H1 (cell line): ENCODE measurements around the gene RIN1. TPM values are rescaled to one million over a fixed set of nuclear protein-coding genes. Genes with fewer than 3 reads are reported as not detected.

Experiments used
- CTCF ChIA-PET: fragments of 300-600 bp; sonication (Branson Sonifier 250); formaldehyde crosslinking; loops from one replicate; lab custom pipeline; 2021; ENCODE audit not compliant: partially characterized antibody; lab: Charles Lee
- POLR2A ChIA-PET: fragments of 300-600 bp; sonication (Branson Sonifier 250); formaldehyde crosslinking; loops from one replicate; lab custom pipeline; 2021; ENCODE audit warnings: inconsistent platforms; ENCODE audit not compliant: partially characterized antibody; lab: Charles Lee
- DNase-seq, 2 experiments: peaks; one replicate each; pipeline versions ENCODE4 v3.0.0 to v3.0.0-alpha.2; 2010 to 2022; ENCODE audit warnings: low spot score in 2 of 2, low read depth in 1 of 2, mixed read lengths in 1 of 2
- FAIRE-seq: peaks from 2 replicates; lab custom pipeline; 2011; peaks lifted over from hg19 to GRCh38; lab: Jason Lieb, UNC
- H2AFZ ChIP-seq: 2 replicates; pipeline ENCODE4 v1.8.1; 2012; ENCODE audit warnings: low read length, inconsistent platforms
- H2AK5ac ChIP-seq: 2 replicates; pipeline ENCODE4 v1.6.1; 2013; ENCODE audit warnings: low read depth, low read length
- H2BK120ac ChIP-seq: replicated peaks from 2 replicates; pipeline ENCODE3; 2013; ENCODE audit warnings: low read depth, low read length, inconsistent platforms
- H2BK12ac ChIP-seq: 2 replicates; pipeline ENCODE4 v1.6.1; 2013; ENCODE audit warnings: low read depth, low read length
- H2BK15ac ChIP-seq: 2 replicates; pipeline ENCODE4 v1.6.1; 2013; ENCODE audit warnings: low read length
- H2BK20ac ChIP-seq: 2 replicates; pipeline ENCODE4 v1.6.1; 2013; ENCODE audit warnings: low read length
- H2BK5ac ChIP-seq: 2 replicates; pipeline ENCODE4 v1.6.1; 2013; ENCODE audit warnings: low read depth, low read length
- H3K14ac ChIP-seq: 2 replicates; pipeline ENCODE4 v1.6.1; 2013; ENCODE audit warnings: inconsistent platforms; ENCODE audit not compliant: insufficient read length
- H3K18ac ChIP-seq: 2 replicates; pipeline ENCODE4 v1.6.1; 2013; ENCODE audit warnings: low read length; ENCODE audit errors: extremely low read depth
- H3K23ac ChIP-seq: 2 replicates; pipeline ENCODE4 v1.6.1; 2013; ENCODE audit warnings: inconsistent platforms; ENCODE audit not compliant: insufficient read length
- H3K23me2 ChIP-seq: 2 replicates; pipeline ENCODE4 v1.6.1; 2013; ENCODE audit warnings: low read depth, low read length
- H3K27ac ChIP-seq: 2 replicates; pipeline ENCODE4 v1.6.1; 2011; ENCODE audit warnings: low read depth, low read length, inconsistent platforms
- H3K27me3 ChIP-seq, 4 experiments: replicated peaks in 1 of 4; 1 replicate in 1 of 4; 2 replicates in 3 of 4; pipeline versions ENCODE4 v1.6.1 to v1.8.1; 2011 to 2013; ENCODE audit warnings: low read length in 3 of 4, mild to moderate bottlenecking in 3 of 4, inconsistent platforms in 2 of 4, mixed read lengths in 2 of 4, moderate library complexity in 1 of 4; ENCODE audit not compliant: control insufficient read depth in 3 of 4, insufficient read depth in 3 of 4; ENCODE audit errors: extremely low read depth in 1 of 4
- H3K36me3 ChIP-seq, 4 experiments: 2 replicates each; pipeline versions ENCODE4 v1.6.1 to v1.8.1; 2011 to 2013; ENCODE audit warnings: mild to moderate bottlenecking in 4 of 4, low read length in 3 of 4, moderate library complexity in 2 of 4, control low read depth in 1 of 4, inconsistent platforms in 1 of 4; ENCODE audit not compliant: insufficient read depth in 4 of 4, control insufficient read depth in 2 of 4
- H3K4ac ChIP-seq: replicated peaks from 2 replicates; pipeline ENCODE3; 2013; ENCODE audit warnings: low read length, low read depth, mixed read lengths, inconsistent platforms; ENCODE audit not compliant: insufficient read length
- H3K4me1 ChIP-seq, 4 experiments: replicated peaks in 1 of 4; 1 replicate in 1 of 4; 2 replicates in 3 of 4; pipeline versions ENCODE4 v1.6.1 to v1.8.1; 2011 to 2013; ENCODE audit warnings: low read length in 3 of 4, inconsistent platforms in 2 of 4, mixed read lengths in 1 of 4; ENCODE audit not compliant: insufficient read depth in 4 of 4, control insufficient read depth in 3 of 4
- H3K4me2 ChIP-seq, 2 experiments: 2 replicates each; pipeline versions ENCODE4 v1.6.1 to v1.8.1; 2011 to 2013; ENCODE audit warnings: low read depth in 2 of 2, low read length in 2 of 2, control low read depth in 1 of 2, inconsistent platforms in 1 of 2, mild to moderate bottlenecking in 1 of 2; ENCODE audit not compliant: insufficient read depth in 1 of 2
- H3K4me3 ChIP-seq, 4 experiments: fragments of 200-600, 300-600 bp in 1 of 4; sonication (generic), shearing (Covaris generic), sonication (Bioruptor Twin) in 1 of 4; 2 replicates each; pipeline versions ENCODE4 v1.5.1 to v1.8.1; 2011 to 2016; ENCODE audit warnings: low read length in 4 of 4, low read depth in 3 of 4, control low read depth in 2 of 4, inconsistent platforms in 2 of 4, mild to moderate bottlenecking in 2 of 4, mixed read lengths in 1 of 4, moderate library complexity in 1 of 4; ENCODE audit not compliant: insufficient read depth in 2 of 4; ENCODE audit errors: extremely low read depth in 1 of 4
- H3K56ac ChIP-seq: replicated peaks from 2 replicates; pipeline ENCODE3; 2013; ENCODE audit warnings: low read depth, mild to moderate bottlenecking, mixed read lengths, low read length, inconsistent platforms; ENCODE audit not compliant: insufficient read length
- H3K79me1 ChIP-seq: 2 replicates; pipeline ENCODE4 v1.6.1; 2013; ENCODE audit warnings: low read depth, low read length, control low read depth
- H3K79me2 ChIP-seq, 2 experiments: 2 replicates each; pipeline versions ENCODE4 v1.6.1 to v1.8.1; 2012 to 2013; ENCODE audit warnings: low read length in 2 of 2, mild to moderate bottlenecking in 2 of 2, inconsistent platforms in 1 of 2; ENCODE audit not compliant: insufficient read depth in 2 of 2, control insufficient read depth in 1 of 2
- H3K9ac ChIP-seq, 4 experiments: replicated peaks in 1 of 4; 1 replicate in 1 of 4; 2 replicates in 3 of 4; pipeline versions ENCODE4 v1.6.1 to v1.8.1; 2011 to 2013; ENCODE audit warnings: low read depth in 3 of 4, low read length in 3 of 4, control low read depth in 2 of 4, mild to moderate bottlenecking in 2 of 4, moderate library complexity in 2 of 4, inconsistent platforms in 1 of 4; ENCODE audit errors: extremely low read depth in 1 of 4
- H3K9me3 ChIP-seq, 2 experiments: 2 replicates each; pipeline versions ENCODE4 v1.6.1 to v1.8.1; 2012 to 2013; ENCODE audit warnings: mild to moderate bottlenecking in 2 of 2, moderate library complexity in 2 of 2, control low read depth in 1 of 2, inconsistent platforms in 1 of 2, low read depth in 1 of 2, low read length in 1 of 2, mixed read lengths in 1 of 2; ENCODE audit not compliant: insufficient read depth in 2 of 2
- H4K20me1 ChIP-seq, 2 experiments: replicated peaks in 1 of 2; 2 replicates each; pipeline versions ENCODE3 to v1.8.1; 2011 to 2013; ENCODE audit warnings: inconsistent platforms in 2 of 2, low read length in 2 of 2, mild to moderate bottlenecking in 1 of 2; ENCODE audit not compliant: insufficient read depth in 2 of 2, control insufficient read depth in 1 of 2
- H4K5ac ChIP-seq: 2 replicates; pipeline ENCODE4 v1.6.1; 2013; ENCODE audit warnings: low read length, low read depth, mixed read lengths, inconsistent platforms; ENCODE audit not compliant: insufficient read length
- H4K8ac ChIP-seq: 2 replicates; pipeline ENCODE4 v1.8.0; 2013; ENCODE audit warnings: mild to moderate bottlenecking, moderate library complexity, low read length, inconsistent platforms; ENCODE audit not compliant: insufficient read depth; ENCODE audit errors: extremely low read depth
- H4K91ac ChIP-seq: replicated peaks from 2 replicates; pipeline ENCODE3; 2013; ENCODE audit warnings: low read length, mixed read lengths, inconsistent platforms; ENCODE audit not compliant: insufficient read length
- POLR2AphosphoS5 ChIP-seq: IDR thresholded peaks from 2 replicates; pipeline ENCODE4 v1.6.1; 2011; ENCODE audit warnings: low read depth, low read length
- TAF7 ChIP-seq: optimal IDR thresholded peaks from 2 replicates; pipeline ENCODE3; 2011; ENCODE audit warnings: low read depth, mild to moderate bottlenecking, inconsistent platforms, low read length, moderate library complexity, borderline replicate concordance
- WGBS, 2 experiments: shearing (Covaris generic) in 1 of 2; methylation state at CpG; one replicate each; pipeline versions ENCODE4 v1.1.6 to v1.1.7; 2013 to 2015; ENCODE audit warnings: low lambda C conversion rate in 2 of 2, mixed read lengths in 2 of 2, inconsistent platforms in 1 of 2, low coverage in 1 of 2, missing lambda C conversion rate in 1 of 2; ENCODE audit not compliant: insufficient replicate concordance in 2 of 2, insufficient coverage in 1 of 2, insufficient read length in 1 of 2; ENCODE audit errors: extremely low coverage in 1 of 2, missing lambda C conversion rate in 1 of 2; 5-methylcytosine and 5-hydroxymethylcytosine counted together
- polyA plus RNA-seq, 7 experiments: library from polyadenylated mRNA; depleted of rRNA in 3 of 7; stranded (reverse) in 5 of 7; unstranded in 2 of 7; fragments of >200 nt in 5 of 7; fragments of 200-250 nt in 2 of 7; gene quantifications; 1 replicate in 5 of 7; 2 replicates in 1 of 7; 4 replicates in 1 of 7; pipeline versions ENCODE4 v1.2.1 to v1.2.3, GENCODE V29; 2011 to 2013; ENCODE audit warnings: missing spikeins in 2 of 7, mixed read lengths in 2 of 7
- total RNA-seq: library from RNA; stranded (reverse); fragmentation: NEBNext Ultra II Directional; extraction: Animal tissue kit (Norgen Biotek cat#: 25700); gene quantifications from 2 replicates; pipeline ENCODE4 v1.2.1, GENCODE V29; 2021

RIN1 gene
- total and polyA plus RNA-seq, 2 of the 8 experiments (the other 6 are each of a cell fraction or from before 2014, with no cell fraction given), result 2.5 to 5.4 TPM

- Histone ChIP-seq H3K79me1 (no peaks in the 10 kb centered on the region), H3K36me3 (no peaks in the 10 kb centered on the region), H2BK5ac (no peak overlapping the region), H2BK20ac (no peak overlapping the region), H3K79me2 (no peaks in the 10 kb centered on the region), H3K4me2 (no peak overlapping the region), H2AK5ac (no peak overlapping the region), H3K4ac (no peak overlapping the region), H3K56ac (no peak overlapping the region), H4K5ac (no peak overlapping the region), H3K9me3 (no peaks in the 10 kb centered on the region), H2AFZ (no peak overlapping the region), H3K23ac (no peak overlapping the region), H3K18ac (no peak overlapping the region), H3K23me2 (no peaks in the 10 kb centered on the region; the same call in 1 of the 2 replicates), H2BK120ac (no peak overlapping the region), H4K20me1 (no peaks in the 10 kb centered on the region), H3K14ac (no peak overlapping the region), H2BK15ac (no peak overlapping the region), H4K91ac (no peak overlapping the region), H3K4me1 (peaks cover 5 to 25% (median 14%) of the 10 kb centered on the region in 4 experiments), H3K4me3 (no peak overlapping the region), H4K8ac (no peak overlapping the region; the same call in 1 of the 2 replicates), H3K27me3 (peaks cover 0 to 7% (median 5%) of the 10 kb centered on the region in 4 experiments; a peak in 3 of 7 replicates), H3K9ac (0 out of 7 replicates have a peak overlapping the region, but pooled peaks of 1 of the 4 experiments have one; percentile 0), H2BK12ac (no peak overlapping the region), H3K27ac (no peak overlapping the region)
- 85% methylated on average over 12 of the region's 12 CpGs; no CpG with 5 or more reads in 1 of the 2 experiments for WGBS, 2 experiments
- ChIA-PET CTCF (interaction anchor here (0.8 to 8.7 kb wide), 4 partner anchors 12 to 67 kb away, joined by 3 to 242 read pairs (median 5); partner anchors contain the start of gene CD248), POLR2A (interaction anchor here (0.6 to 8.5 kb wide), 8 partner anchors 8 to 42 kb away, joined by 3 to 61 read pairs (median 5); partner anchors contain the start of genes B4GAT1, BRMS1, CD248 and YIF1A)
- no peak for FAIRE-seq
- no peak for TF ChIP-seq POLR2AphosphoS5
- no peak for TF ChIP-seq TAF7
- DNase-seq, result no peak
These were observed 4.5 kb downstream of the RIN1 start for GRCh38 chr11:66331542-66332370.
